Measurements from ENCODE around the gene TBC1D24.
"Not testable (repeated sequence)": the region's sequence is repeated elsewhere in the genome, so short reads cannot be mapped to it uniquely, and the experiment has no call there.

The TBC1D24 gene

DNA sequence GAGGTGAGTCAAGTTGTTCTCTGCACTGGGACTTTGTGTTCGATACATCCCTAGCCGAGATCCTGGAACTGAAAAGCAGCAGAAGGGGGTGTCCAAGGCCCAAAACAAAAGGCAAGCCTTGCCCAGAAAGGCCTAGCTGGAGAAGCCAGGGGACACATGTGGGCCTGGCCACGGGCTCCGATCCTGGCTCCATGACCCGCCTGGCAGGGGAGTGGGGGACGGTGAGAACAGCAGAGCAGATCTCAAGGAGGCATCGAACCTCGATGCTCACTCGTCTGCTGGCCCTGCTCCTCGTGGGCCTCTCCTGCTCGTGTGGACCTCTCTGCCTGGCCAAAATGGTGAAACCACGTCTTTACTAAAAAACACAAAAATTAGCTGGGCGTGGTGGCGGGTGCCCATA lies 36.8 kb upstream of the TBC1D24 start:
- peaks cover 18% of the 10 kb centered on the region for H3K36me3 ChIP-seq (ENCODE audit: low read length)
- TF ChIP-seq, protein P1, sequence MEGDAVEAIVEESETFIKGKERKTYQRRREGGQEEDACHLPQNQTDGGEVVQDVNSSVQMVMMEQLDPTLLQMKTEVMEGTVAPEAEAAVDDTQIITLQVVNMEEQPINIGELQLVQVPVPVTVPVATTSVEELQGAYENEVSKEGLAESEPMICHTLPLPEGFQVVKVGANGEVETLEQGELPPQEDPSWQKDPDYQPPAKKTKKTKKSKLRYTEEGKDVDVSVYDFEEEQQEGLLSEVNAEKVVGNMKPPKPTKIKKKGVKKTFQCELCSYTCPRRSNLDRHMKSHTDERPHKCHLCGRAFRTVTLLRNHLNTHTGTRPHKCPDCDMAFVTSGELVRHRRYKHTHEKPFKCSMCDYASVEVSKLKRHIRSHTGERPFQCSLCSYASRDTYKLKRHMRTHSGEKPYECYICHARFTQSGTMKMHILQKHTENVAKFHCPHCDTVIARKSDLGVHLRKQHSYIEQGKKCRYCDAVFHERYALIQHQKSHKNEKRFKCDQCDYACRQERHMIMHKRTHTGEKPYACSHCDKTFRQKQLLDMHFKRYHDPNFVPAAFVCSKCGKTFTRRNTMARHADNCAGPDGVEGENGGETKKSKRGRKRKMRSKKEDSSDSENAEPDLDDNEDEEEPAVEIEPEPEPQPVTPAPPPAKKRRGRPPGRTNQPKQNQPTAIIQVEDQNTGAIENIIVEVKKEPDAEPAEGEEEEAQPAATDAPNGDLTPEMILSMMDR (IDR thresholded peaks at IDR 0.05; ENCODE audit: insufficient read depth, low read length, poor library complexity, severe bottlenecking), result no peak
- no peak for TF ChIP-seq EZH2phosphoT487 (conservative IDR thresholded peaks at IDR 0.05; ENCODE audit: low read length)

DNA sequence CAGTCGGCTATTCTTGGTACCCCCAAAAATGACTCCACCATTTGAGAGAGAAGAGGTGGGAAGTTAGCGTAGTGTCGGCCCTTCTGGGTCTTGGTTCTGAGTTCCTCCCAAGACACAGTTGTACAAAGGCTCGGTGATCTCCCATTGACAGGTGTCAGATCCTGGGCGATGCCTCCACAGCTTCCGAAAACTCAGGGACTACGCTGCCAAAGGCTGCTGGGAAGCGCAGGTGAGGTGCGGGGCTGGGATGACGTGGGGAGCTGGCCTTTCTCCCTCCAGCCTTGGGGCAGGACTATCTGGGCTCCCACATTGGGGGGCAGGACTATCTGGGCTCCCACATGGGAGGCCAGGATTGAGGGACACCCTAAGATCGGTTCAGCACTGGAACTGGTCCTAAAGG lies 35.3 kb upstream of the TBC1D24 start:
- Histone ChIP-seq H3K9me2 (replicated peaks; ENCODE audit: insufficient read depth, low read length) (no peaks in the 10 kb centered on the region), H3K4me2 (ENCODE audit: low read depth, low read length, poor library complexity, severe bottlenecking) (no peak overlapping the region), H3K9ac (ENCODE audit: low read length) (no peak overlapping the region), H3K36me3 (ENCODE audit: low read length) (peaks cover 20% of the 10 kb centered on the region), H2AFZ (ENCODE audit: low read depth, low read length, severe bottlenecking) (no peak overlapping the region), H3K79me2 (ENCODE audit: insufficient read depth, low read length) (0 out of 2 replicates have a peak, but pooled peaks cover 4% of the 10 kb centered on the region), H3K4me3 (ENCODE audit: insufficient read depth, low read length, poor library complexity, severe bottlenecking) (no peak overlapping the region), H3K9me3 (ENCODE audit: insufficient read depth, low read length) (no peaks in the 10 kb centered on the region), H3K27ac (ENCODE audit: low read depth, low read length) (no peak overlapping the region), H3K27me3 (ENCODE audit: low read length) (no peaks in the 10 kb centered on the region), H3F3A (ENCODE audit: insufficient read depth) (0 out of 2 replicates have a peak, but pooled peaks cover 6% of the 10 kb centered on the region), H4K20me1 (ENCODE audit: low read depth, low read length) (no peaks in the 10 kb centered on the region; the same call in 1 of the 2 replicates)
- TF ChIP-seq, protein P1 (IDR thresholded peaks at IDR 0.05; ENCODE audit: insufficient read depth, low read length, poor library complexity, severe bottlenecking), result no peak
- no peak for TF ChIP-seq EZH2phosphoT487 (conservative IDR thresholded peaks at IDR 0.05; ENCODE audit: low read length)

More for the DNA sequence above, 36.8 kb upstream of the TBC1D24 start:
- Histone ChIP-seq H3K9me3 (ENCODE audit: insufficient read depth, low read length) (no peaks in the 10 kb centered on the region), H2AFZ (ENCODE audit: low read depth, low read length, severe bottlenecking) (no peak overlapping the region), H3K27ac (ENCODE audit: low read depth, low read length) (no peak overlapping the region), H3K27me3 (ENCODE audit: low read length) (no peaks in the 10 kb centered on the region), H3F3A (ENCODE audit: insufficient read depth) (0 out of 2 replicates have a peak, but pooled peaks cover 6% of the 10 kb centered on the region), H3K79me2 (ENCODE audit: insufficient read depth, low read length) (peaks cover 5% of the 10 kb centered on the region; the same call in 1 of the 2 replicates), H3K9ac (ENCODE audit: low read length) (no peak overlapping the region), H3K9me2 (replicated peaks; ENCODE audit: insufficient read depth, low read length) (no peaks in the 10 kb centered on the region), H3K4me3 (ENCODE audit: insufficient read depth, low read length, poor library complexity, severe bottlenecking) (no peak overlapping the region), H4K20me1 (ENCODE audit: low read depth, low read length) (no peaks in the 10 kb centered on the region), H3K4me2 (ENCODE audit: low read depth, low read length, poor library complexity, severe bottlenecking) (no peak overlapping the region)

DNA sequence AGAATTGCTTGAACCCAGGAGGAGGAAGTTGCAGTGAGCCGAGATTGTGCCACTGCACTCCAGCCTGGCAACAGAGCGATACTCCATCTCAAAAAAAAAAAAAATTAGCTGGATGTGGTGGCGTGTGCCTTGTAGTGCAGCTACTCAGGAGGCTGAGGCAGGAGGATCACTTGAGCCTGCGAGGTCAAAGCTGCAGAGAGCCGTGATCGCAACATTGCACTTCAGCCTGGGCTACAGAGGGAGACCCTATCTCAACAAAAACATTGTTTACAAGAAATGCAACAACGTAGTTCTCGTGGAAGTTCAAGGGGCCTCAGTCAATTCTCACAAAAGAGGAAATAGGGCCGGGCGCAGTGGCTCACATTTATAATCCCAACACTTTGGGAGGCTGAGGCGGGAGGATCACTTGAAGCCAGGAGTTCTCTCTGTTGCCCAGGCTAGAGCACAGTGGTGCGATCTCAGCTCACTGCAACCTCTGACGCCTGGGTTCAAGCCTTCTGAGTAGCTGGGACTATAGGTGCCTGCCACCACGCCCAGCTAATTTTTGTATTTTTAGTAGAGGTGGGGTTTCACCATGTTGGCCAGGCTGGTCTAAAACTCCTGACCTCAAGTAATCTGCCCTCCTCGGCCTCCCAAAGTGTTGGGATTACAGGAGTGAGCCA lies 33.7 kb upstream of the TBC1D24 start:
- H3K4me3 ChIP-seq (ENCODE audit: insufficient read depth, low read length, poor library complexity, severe bottlenecking); H3F3A ChIP-seq (ENCODE audit: insufficient read depth); H4K20me1 ChIP-seq (ENCODE audit: low read depth, low read length); H3K4me2 ChIP-seq (ENCODE audit: low read depth, low read length, poor library complexity, severe bottlenecking); H3K9me3 ChIP-seq (ENCODE audit: insufficient read depth, low read length); H2AFZ ChIP-seq (ENCODE audit: low read depth, low read length, severe bottlenecking); H3K9me2 ChIP-seq (replicated peaks; ENCODE audit: insufficient read depth, low read length); H3K27ac ChIP-seq (ENCODE audit: low read depth, low read length); H3K79me2 ChIP-seq (ENCODE audit: insufficient read depth, low read length); H3K9ac ChIP-seq (ENCODE audit: low read length); H3K27me3 ChIP-seq (ENCODE audit: low read length): not testable (repeated sequence)
- peaks cover 17% of the 10 kb centered on the region; the same call in 1 of the 2 replicates for H3K36me3 ChIP-seq (ENCODE audit: low read length)

DNA sequence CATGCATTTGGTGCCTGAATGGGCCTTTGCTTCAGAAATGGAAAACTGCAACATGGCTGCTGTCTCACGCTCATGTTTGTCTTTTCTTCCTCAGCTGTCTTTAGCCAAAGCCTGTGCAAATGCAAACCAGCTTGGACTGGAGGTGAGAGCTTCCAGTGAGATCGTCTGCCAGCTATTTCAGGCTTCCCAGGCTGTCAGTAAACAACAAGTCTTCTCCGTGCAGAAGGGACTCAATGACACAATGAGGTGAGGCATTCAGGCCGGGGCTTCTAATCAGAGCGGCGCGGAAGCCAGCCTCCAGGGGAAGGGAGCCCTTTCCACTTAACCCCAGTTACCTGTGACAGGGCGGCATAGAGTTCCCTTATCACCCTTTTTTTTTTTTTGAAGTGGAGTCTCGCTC lies 31.4 kb upstream of the TBC1D24 start:
- Histone ChIP-seq H3F3A (ENCODE audit: insufficient read depth) (0 out of 2 replicates have a peak, but pooled peaks cover 6% of the 10 kb centered on the region), H3K4me3 (ENCODE audit: insufficient read depth, low read length, poor library complexity, severe bottlenecking) (no peak overlapping the region), H3K36me3 (ENCODE audit: low read length) (peaks cover 16% of the 10 kb centered on the region; the same call in 1 of the 2 replicates), H3K27ac (ENCODE audit: low read depth, low read length) (no peak overlapping the region), H3K4me2 (ENCODE audit: low read depth, low read length, poor library complexity, severe bottlenecking) (no peak overlapping the region), H3K9me2 (replicated peaks; ENCODE audit: insufficient read depth, low read length) (no peaks in the 10 kb centered on the region), H3K79me2 (ENCODE audit: insufficient read depth, low read length) (no peaks in the 10 kb centered on the region), H3K27me3 (ENCODE audit: low read length) (no peaks in the 10 kb centered on the region), H3K9ac (ENCODE audit: low read length) (no peak overlapping the region), H3K9me3 (ENCODE audit: insufficient read depth, low read length) (no peaks in the 10 kb centered on the region), H2AFZ (ENCODE audit: low read depth, low read length, severe bottlenecking) (no peak overlapping the region), H4K20me1 (ENCODE audit: low read depth, low read length) (no peaks in the 10 kb centered on the region; the same call in 1 of the 2 replicates)
- TF ChIP-seq EZH2phosphoT487 (conservative IDR thresholded peaks at IDR 0.05; ENCODE audit: low read length), result no peak
- TF ChIP-seq, protein P1 (IDR thresholded peaks at IDR 0.05; ENCODE audit: insufficient read depth, low read length, poor library complexity, severe bottlenecking), result no peak

Measured in SU-DHL-6 (cell line).